ENCODE data around the gene HRH3.

The HRH3 gene

GRCh38 chr20:62168061-62168460 is 52.0 kb downstream of the HRH3 start:
- Histone ChIP-seq H3K9me3 (ENCODE audit: insufficient read depth, low read length, severe bottlenecking) (no peaks in the 10 kb centered on the region), H4K20me1 (ENCODE audit: insufficient read depth, low read length) (peaks cover 10% of the 10 kb centered on the region; the same call in 1 of the 2 replicates), H3K9ac (ENCODE audit: low read depth, low read length) (no peak overlapping the region), H3K4me2 (ENCODE audit: insufficient read depth, low read length) (no peak overlapping the region), H3K27me3 (ENCODE audit: insufficient read depth, low read length, poor library complexity) (no peaks in the 10 kb centered on the region), H2AFZ (ENCODE audit: low read depth, low read length) (no peak overlapping the region), H3K79me2 (ENCODE audit: insufficient read depth, low read length) (no peaks in the 10 kb centered on the region), H3K27ac (ENCODE audit: low read length) (no peak overlapping the region), H3K4me1 (ENCODE audit: insufficient read depth, low read length) (no peaks in the 10 kb centered on the region), H3K36me3 (ENCODE audit: insufficient read depth, low read length) (peaks cover 70% of the 10 kb centered on the region), H3K4me3 (ENCODE audit: low read depth in 1 of 2, low read length in 2 of 2) (no peak overlapping the region)
- ATAC-seq (ENCODE audit: insufficient read depth, low read depth) = no peak
- TF ChIP-seq CTCF (IDR thresholded peaks at IDR 0.05; ENCODE audit: borderline replicate concordance, extremely low read depth, low read length, poor library complexity, severe bottlenecking) (no peak), EZH2 (IDR thresholded peaks at IDR 0.05; ENCODE audit: borderline replicate concordance, low read depth, low read length, severe bottlenecking) (no peak)
- DNase-seq = no peak

GRCh38 chr20:62167474-62167873 is 52.6 kb downstream of the HRH3 start:
- no peak overlapping the region for H3K9ac ChIP-seq (ENCODE audit: low read depth, low read length)
- H3K4me2 ChIP-seq (ENCODE audit: insufficient read depth, low read length) = no peak overlapping the region
- H3K4me3 ChIP-seq (ENCODE audit: low read depth in 1 of 2, low read length in 2 of 2) = no peak overlapping the region
- H3K9me3 ChIP-seq (ENCODE audit: insufficient read depth, low read length, severe bottlenecking) = no peaks in the 10 kb centered on the region
- peaks cover 70% of the 10 kb centered on the region for H3K36me3 ChIP-seq (ENCODE audit: insufficient read depth, low read length)
- ATAC-seq (ENCODE audit: insufficient read depth, low read depth) (no peak), DNase-seq (no peak)
- H3K79me2 ChIP-seq (ENCODE audit: insufficient read depth, low read length) = no peaks in the 10 kb centered on the region
- TF ChIP-seq EZH2 (IDR thresholded peaks at IDR 0.05; ENCODE audit: borderline replicate concordance, low read depth, low read length, severe bottlenecking) (no peak), CTCF (IDR thresholded peaks at IDR 0.05; ENCODE audit: borderline replicate concordance, extremely low read depth, low read length, poor library complexity, severe bottlenecking) (no peak)
- H4K20me1 ChIP-seq (ENCODE audit: insufficient read depth, low read length) = peaks cover 15% of the 10 kb centered on the region; the same call in 1 of the 2 replicates
- H2AFZ ChIP-seq (ENCODE audit: low read depth, low read length) = no peak overlapping the region
- H3K4me1 ChIP-seq (ENCODE audit: insufficient read depth, low read length) = no peaks in the 10 kb centered on the region
- no peak overlapping the region for H3K27ac ChIP-seq (ENCODE audit: low read length)
- no peaks in the 10 kb centered on the region for H3K27me3 ChIP-seq (ENCODE audit: insufficient read depth, low read length, poor library complexity)

- H3K9ac ChIP-seq (ENCODE audit: low read depth, low read length) = no peak overlapping the region
Measured at GRCh38 chr20:62165762-62166399, 54.2 kb downstream of the HRH3 start.

More at GRCh38 chr20:62165762-62166399, 54.2 kb downstream of the HRH3 start:
- H3K27me3 ChIP-seq (ENCODE audit: insufficient read depth, low read length, poor library complexity) = no peaks in the 10 kb centered on the region
- no peak overlapping the region for H2AFZ ChIP-seq (ENCODE audit: low read depth, low read length)
- H3K79me2 ChIP-seq (ENCODE audit: insufficient read depth, low read length) = no peaks in the 10 kb centered on the region
- H3K4me2 ChIP-seq (ENCODE audit: insufficient read depth, low read length) = no peak overlapping the region
- H3K4me1 ChIP-seq (ENCODE audit: insufficient read depth, low read length) = no peaks in the 10 kb centered on the region
- no peak for DNase-seq
- peaks cover 82% of the 10 kb centered on the region for H3K36me3 ChIP-seq (ENCODE audit: insufficient read depth, low read length)
- H3K4me3 ChIP-seq (ENCODE audit: low read depth in 1 of 2, low read length in 2 of 2) = no peak overlapping the region
- TF ChIP-seq EZH2 (IDR thresholded peaks at IDR 0.05; ENCODE audit: borderline replicate concordance, low read depth, low read length, severe bottlenecking) (no peak), CTCF (IDR thresholded peaks at IDR 0.05; ENCODE audit: borderline replicate concordance, extremely low read depth, low read length, poor library complexity, severe bottlenecking) (no peak)
- no peak for ATAC-seq (ENCODE audit: insufficient read depth, low read depth)
- no peak overlapping the region for H3K27ac ChIP-seq (ENCODE audit: low read length)
- H4K20me1 ChIP-seq (ENCODE audit: insufficient read depth, low read length) = peaks cover 23% of the 10 kb centered on the region; the same call in 1 of the 2 replicates
- H3K9me3 ChIP-seq (ENCODE audit: insufficient read depth, low read length, severe bottlenecking) = no peaks in the 10 kb centered on the region
